A549 (cell line): ENCODE measurements around the gene CTNNBL1.

Source experiments
- CHD2 ChIP-seq: fragments of 150-350 bp; IDR thresholded peaks from 2 replicates; pipeline ENCODE4 v1.6.1; 2014; ENCODE audit warnings: low read length; ENCODE audit not compliant: partially characterized antibody
- CTCF ChIP-seq: fragments of >200 bp; sonication (Bioruptor Twin); formaldehyde crosslinking; IDR thresholded peaks from 3 replicates; pipeline ENCODE4 v1.5.1; 2016
- EP300 ChIP-seq, 2 experiments: fragments of >200 bp; sonication (Bioruptor Twin); formaldehyde crosslinking; IDR thresholded peaks; 2 replicates in 1 of 2; 3 replicates in 1 of 2; pipeline ENCODE4 v1.6.1; 2016 to 2017
- HDAC2 ChIP-seq: fragments of 200-600 bp; sonication (generic); IDR thresholded peaks from 2 replicates; pipeline ENCODE4 v1.6.1; 2016
- KDM1A ChIP-seq: fragments of 200-600 bp; sonication (generic); IDR thresholded peaks from 2 replicates; pipeline ENCODE4 v1.6.1; 2016; ENCODE audit warnings: low read depth, mild to moderate bottlenecking
- KDM5A ChIP-seq: fragments of 200-600 bp; sonication (generic); IDR thresholded peaks from 2 replicates; pipeline ENCODE4 v1.6.1; 2016; ENCODE audit warnings: antibody characterized with exemption, mild to moderate bottlenecking
- MAZ ChIP-seq: fragments of 150-350 bp; IDR thresholded peaks from 2 replicates; pipeline ENCODE4 v1.6.1; 2014; ENCODE audit warnings: antibody characterized with exemption, low read depth, low read length, borderline replicate concordance
- MYC ChIP-seq: IDR thresholded peaks from 2 replicates; pipeline ENCODE4 v1.6.1; 2012; ENCODE audit warnings: mild to moderate bottlenecking, inconsistent platforms, low read length, improper control_type of control experiment, borderline replicate concordance
- RAD21 ChIP-seq, 2 experiments: fragments of >200 bp in 1 of 2; sonication (Bioruptor Twin) in 1 of 2; formaldehyde crosslinking in 1 of 2; IDR thresholded peaks in 1 of 2; conservative IDR thresholded peaks in 1 of 2; 2 replicates in 1 of 2; 3 replicates in 1 of 2; pipeline ENCODE4 v1.6.1; 2012 to 2018; ENCODE audit warnings: inconsistent platforms in 1 of 2
- REST ChIP-seq: fragments of 200-600 bp; sonication (generic); IDR thresholded peaks from 2 replicates; pipeline ENCODE4 v1.6.1; 2016; ENCODE audit warnings: antibody characterized with exemption, mild to moderate bottlenecking, moderate library complexity
- RNF2 ChIP-seq: fragments of 200-600 bp; sonication (generic); IDR thresholded peaks from 2 replicates; pipeline ENCODE4 v1.6.1; 2016; ENCODE audit warnings: low read depth, mild to moderate bottlenecking, antibody characterized with exemption, moderate library complexity, borderline replicate concordance
- ZC3H11A ChIP-seq: fragments of 450-650 bp; IDR thresholded peaks from 2 replicates; pipeline ENCODE4 v1.6.1; 2014; ENCODE audit warnings: antibody characterized with exemption, mild to moderate bottlenecking
- TF ChIP-seq, protein P1 (sequence below): fragments of 250-450 bp; sonication (Bioruptor Pico); IDR thresholded peaks from 2 replicates; pipeline ENCODE4 v1.5.0; 2021; ENCODE audit warnings: mild to moderate bottlenecking, moderate library complexity, borderline replicate concordance
- TF ChIP-seq, protein P2 (sequence below): IDR thresholded peaks from 2 replicates; pipeline ENCODE4 v1.6.1; 2012

DNA sequence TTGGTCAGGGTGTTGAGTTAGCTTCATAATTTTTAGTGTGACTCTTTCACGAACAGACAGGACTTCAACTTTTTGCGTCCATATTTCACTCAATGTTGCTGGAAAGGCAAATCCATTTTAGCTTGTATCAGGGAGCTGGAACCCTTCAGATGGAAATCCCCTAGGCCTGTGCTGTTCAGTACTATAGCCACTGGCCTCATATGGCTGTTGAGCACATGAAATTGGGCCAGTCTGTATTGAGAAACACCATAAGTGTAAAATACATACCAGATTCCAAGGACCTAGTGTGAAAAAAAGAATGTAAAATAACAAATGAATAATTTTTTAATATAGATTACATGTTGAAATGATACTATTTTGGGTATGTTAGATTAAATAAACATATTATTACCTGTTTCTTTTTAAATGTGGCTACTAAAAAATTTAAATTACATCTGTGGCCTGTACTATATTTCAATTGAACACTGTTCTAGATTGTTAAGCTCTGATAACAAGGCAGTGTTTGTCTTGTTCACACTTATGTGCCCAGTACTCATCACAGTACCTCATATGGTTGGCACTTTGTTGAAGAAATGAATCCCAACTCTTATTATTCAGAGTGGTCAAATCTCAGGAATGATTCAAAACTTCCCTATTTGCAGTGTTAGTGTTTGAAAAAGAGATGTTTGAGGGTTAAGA lies 34.3 kb downstream of the CTNNBL1 start:
- TF ChIP-seq RNF2: no peak
- TF ChIP-seq KDM5A: no peak
- no peak for TF ChIP-seq MYC
- TF ChIP-seq HDAC2: no peak
- TF ChIP-seq RAD21 (conservative IDR thresholded peaks at IDR 0.05 in 1 of 2, IDR thresholded peaks at IDR 0.05 in 1 of 2): no peak
- no peak for TF ChIP-seq CTCF
- TF ChIP-seq CHD2: no peak
- TF ChIP-seq, protein P1, sequence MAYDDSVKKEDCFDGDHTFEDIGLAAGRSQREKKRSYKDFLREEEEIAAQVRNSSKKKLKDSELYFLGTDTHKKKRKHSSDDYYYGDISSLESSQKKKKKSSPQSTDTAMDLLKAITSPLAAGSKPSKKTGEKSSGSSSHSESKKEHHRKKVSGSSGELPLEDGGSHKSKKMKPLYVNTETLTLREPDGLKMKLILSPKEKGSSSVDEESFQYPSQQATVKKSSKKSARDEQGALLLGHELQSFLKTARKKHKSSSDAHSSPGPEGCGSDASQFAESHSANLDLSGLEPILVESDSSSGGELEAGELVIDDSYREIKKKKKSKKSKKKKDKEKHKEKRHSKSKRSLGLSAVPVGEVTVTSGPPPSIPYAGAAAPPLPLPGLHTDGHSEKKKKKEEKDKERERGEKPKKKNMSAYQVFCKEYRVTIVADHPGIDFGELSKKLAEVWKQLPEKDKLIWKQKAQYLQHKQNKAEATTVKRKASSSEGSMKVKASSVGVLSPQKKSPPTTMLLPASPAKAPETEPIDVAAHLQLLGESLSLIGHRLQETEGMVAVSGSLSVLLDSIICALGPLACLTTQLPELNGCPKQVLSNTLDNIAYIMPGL: no peak
- TF ChIP-seq KDM1A: no peak
- TF ChIP-seq ZC3H11A: no peak
- TF ChIP-seq, protein P2, sequence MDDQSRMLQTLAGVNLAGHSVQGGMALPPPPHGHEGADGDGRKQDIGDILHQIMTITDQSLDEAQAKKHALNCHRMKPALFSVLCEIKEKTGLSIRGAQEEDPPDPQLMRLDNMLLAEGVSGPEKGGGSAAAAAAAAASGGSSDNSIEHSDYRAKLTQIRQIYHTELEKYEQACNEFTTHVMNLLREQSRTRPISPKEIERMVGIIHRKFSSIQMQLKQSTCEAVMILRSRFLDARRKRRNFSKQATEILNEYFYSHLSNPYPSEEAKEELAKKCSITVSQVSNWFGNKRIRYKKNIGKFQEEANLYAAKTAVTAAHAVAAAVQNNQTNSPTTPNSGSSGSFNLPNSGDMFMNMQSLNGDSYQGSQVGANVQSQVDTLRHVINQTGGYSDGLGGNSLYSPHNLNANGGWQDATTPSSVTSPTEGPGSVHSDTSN: no peak
- TF ChIP-seq EP300 (IDR thresholded peaks at IDR 0.05): no peak
- TF ChIP-seq MAZ: no peak
- no peak for TF ChIP-seq REST
